AG08395 (cell line): Measurements from ENCODE around the gene LAMA2.
A peak's percentile ranks its signal among the peaks of the same experiment; 100 is the strongest.

Experiments
- DNase-seq: peaks from one replicate; pipeline ENCODE4 v3.0.0; 2012; ENCODE audit warnings: mixed read lengths, low spot score

The LAMA2 gene

DNA sequence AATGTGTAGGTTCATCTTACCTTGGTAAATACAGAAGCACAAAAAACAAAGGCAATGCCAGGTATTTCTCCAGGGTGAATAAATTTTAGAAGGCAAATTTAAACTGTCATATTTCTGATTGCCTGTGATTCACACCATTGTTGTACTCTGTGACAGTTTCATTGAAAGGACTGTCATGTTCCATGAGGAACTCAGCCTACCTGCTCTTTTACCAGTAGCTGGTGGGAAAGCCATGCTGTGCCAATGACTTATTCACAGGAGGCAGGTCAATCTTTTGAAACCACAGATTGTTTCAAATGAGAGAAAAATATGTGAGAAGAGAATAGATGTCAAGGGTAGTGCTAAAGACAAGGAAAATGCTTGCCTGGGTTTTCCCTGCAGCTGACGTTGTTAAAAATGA is 206.4 kb downstream of the LAMA2 start:
- DNase-seq: no peak

DNA sequence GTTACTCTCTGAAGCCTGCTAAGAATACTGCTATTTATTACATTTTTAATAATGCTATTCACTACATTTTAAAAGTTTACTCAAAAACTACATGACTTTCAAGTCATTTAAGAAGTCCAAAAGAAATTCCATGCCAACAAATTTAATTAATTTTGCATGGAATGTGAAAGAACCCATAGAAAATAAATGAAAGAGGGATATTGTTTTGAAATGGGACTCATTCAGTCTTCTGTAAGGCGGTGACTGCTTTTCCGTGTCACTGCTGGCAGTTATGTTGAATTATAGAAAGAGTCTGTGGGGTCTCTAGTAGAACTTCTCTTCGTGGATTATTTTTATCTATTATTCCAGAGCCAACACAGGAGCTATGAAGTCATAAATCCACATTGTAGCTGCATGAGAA is 211.2 kb downstream of the LAMA2 start:
- no peak for DNase-seq

DNA sequence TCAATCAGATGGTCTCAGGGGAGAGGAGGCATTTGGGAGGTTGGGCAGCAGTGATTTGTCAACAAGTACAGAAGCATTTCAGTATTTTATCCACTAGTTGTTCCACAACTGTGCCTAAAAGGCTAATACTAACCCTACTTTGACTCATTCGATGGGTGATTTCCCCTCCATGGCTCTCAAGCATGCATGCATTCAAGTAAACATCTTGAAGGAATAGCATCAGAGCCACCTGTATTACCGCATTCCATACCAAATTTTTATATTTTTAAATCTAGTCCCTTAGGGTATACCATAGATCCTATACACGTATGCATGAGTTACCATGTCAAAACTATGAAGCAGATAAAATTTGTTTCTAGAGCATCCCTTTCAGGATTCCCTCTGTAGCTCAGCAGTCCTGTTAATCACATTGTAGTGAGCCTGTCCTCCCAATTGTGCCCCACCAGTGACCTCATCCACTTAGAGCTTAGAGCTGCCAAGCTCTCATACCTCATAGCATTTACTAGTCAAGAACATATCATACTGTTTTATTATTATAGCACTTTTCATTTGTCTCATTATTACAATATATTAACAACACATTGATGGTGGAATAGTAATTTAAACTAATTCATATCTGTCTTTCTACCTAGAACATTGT is 213.8 kb downstream of the LAMA2 start:
- DNase-seq: no peak

DNA sequence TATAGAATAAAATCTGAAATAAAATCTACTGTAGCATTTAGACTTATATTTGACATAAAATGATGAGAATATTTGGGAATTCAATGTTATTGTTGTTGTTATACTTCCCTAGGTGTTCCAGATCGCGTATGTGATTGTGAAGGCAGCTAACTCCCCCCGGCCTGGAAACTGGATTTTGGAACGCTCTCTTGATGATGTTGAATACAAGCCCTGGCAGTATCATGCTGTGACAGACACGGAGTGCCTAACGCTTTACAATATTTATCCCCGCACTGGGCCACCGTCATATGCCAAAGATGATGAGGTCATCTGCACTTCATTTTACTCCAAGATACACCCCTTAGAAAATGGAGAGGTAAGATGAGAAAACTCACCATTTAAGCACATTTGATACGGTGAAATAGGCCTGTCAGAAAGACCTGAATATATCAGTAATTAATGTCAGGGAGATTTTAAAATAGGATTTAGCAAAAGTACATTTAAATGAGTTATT is 215.2 kb downstream of the LAMA2 start:
- DNase-seq: no peak

DNA sequence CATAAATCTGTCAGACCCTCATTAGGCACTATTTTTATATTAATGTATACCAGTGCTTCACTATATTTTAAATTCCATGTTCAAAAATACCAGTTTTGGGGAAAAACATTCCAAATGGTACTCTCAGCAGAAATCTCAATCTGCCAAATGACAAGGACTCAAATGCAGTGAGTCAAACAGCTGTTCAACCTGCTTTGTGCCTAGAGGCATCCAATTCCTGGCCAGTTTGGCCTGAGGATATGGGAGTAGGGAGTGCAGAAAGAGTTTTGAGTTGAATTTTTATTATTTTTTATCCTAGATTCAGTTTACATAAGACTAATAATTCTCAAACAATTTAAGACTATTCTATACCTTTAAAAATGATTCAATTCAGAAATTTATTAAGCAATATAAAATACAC is 216.8 kb downstream of the LAMA2 start:
- DNase-seq: no peak

DNA sequence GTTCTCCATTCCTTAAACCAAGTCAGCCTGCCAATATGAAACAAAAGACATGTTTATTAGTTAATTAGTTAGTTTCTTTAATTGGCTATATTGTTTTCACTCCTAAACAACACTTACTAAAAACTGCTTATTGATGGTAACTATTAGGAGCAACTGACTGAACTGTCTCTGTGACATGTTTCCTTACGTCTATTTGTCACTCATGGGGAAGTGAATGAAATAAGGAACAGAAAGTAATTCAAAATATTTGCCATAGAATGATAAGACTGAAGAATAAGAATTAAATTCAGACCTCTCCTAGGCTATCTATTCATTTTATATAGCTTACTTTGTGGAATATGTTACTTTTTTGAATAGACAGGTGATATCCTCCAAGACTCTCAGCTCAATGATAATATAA is 217.2 kb downstream of the LAMA2 start:
- DNase-seq: no peak

DNA sequence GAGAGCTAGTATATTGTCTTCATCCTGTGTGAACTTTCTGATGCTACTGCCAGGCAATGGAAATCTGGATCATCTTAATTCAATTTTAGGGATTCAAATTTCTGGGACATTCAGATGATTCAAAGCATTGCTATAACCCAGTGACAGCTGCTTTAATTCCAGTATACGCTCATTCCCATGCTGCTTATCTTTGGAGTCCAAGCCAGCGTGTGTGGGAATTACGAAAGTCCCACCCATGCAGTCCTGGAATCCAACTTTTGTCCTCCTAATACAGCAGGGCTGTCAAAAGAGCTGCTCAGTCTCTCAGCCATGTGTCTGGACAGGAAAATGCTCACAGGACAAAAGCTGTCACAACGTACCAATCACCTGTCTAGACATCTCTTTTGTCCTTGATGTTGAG is 219.8 kb downstream of the LAMA2 start:
- no peak for DNase-seq

DNA sequence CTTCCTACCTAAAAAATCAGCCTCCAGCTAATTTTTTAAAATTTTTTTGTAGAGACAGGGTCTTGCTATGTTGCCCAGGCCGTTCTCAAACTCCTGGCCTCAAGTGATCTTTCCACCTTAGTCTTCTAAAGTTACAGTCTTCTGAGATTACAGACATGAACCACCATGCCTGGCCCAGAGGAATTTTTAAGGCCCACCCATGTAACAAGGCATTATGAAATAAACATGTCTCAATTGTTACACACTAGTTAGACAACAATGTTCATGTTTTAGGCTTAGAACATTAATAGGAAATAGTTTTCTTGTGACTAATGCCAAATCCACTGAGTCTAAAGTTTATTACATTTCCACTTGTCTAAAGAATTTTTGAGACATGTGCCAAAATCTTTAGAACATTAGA is 221.2 kb downstream of the LAMA2 start:
- peak; percentile 57 for DNase-seq

DNA sequence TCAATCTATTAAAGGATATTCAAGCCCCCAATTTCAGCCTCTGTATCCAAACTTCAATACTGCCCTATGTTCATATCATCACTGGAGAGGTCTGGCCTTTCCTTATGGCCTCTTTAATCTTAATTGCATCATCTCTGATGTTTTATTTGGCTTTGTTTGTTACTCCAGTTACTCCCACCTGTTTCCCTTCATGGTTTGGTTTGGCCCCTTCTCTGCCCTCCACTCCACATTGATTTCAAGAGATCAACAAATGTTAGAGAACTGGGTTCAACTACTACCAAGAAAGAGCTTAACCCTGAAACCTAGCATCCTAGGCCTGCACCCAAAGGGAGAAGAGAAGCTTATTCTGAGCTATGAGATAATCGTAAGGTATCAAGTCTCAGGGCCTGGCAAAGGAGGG is 221.6 kb downstream of the LAMA2 start:
- no peak for DNase-seq

DNA sequence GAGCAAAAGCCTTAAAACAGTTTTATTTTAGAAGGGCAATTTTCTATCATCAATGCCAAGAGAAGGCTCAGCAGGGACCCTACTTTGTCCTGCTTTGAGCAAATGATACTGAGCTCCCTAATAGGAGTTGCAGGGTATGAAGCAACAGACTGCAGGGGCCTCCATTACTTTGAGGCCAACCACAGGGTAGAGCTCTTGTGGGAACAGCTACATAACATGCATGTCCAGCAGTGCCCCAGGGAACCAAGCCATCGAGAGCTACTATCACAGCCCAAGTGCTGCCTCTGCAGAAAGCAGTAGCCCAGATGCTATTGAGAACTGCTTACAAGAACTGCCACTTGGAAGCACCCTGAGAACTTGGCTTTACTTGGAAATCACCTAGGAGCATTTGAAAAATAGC is 222.1 kb downstream of the LAMA2 start:
- no peak for DNase-seq

DNA sequence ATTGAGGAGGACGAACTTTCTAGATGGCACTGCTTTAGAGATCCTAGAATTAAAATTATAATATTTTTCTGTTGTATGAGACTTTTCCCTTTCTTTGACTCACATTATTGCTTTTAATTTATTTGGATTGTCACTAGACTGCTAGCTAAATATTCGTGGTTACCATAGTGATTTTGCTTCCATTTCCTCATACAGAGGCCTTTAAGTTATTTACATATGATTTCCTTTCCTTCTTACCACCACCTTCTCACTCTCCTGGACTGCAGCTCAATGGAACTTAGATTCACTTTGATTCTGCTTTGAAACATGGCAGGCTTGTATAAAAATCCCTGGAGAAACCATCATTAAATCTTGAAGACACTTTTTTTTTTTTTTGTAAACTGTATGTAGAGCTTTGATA is 222.9 kb downstream of the LAMA2 start:
- no peak for DNase-seq

DNA sequence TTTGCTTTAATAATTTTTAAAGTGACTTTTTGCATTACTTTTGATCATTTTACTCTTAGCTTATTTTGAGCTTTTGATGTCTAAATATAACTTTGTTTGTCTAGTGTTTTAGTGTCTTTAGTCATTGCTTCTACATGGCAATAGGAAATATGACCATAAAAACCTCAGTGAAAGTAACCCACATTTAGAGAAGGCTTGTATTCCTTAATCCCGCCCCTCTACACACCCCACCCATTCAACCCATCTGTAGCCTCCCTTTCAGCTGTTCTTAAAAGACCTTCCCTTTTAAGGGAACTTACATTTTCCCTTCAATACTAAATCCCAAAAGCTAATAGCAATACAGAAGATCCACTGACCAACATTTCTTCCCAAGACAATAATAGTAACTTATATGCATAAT is 225.4 kb downstream of the LAMA2 start:
- DNase-seq: no peak

DNA sequence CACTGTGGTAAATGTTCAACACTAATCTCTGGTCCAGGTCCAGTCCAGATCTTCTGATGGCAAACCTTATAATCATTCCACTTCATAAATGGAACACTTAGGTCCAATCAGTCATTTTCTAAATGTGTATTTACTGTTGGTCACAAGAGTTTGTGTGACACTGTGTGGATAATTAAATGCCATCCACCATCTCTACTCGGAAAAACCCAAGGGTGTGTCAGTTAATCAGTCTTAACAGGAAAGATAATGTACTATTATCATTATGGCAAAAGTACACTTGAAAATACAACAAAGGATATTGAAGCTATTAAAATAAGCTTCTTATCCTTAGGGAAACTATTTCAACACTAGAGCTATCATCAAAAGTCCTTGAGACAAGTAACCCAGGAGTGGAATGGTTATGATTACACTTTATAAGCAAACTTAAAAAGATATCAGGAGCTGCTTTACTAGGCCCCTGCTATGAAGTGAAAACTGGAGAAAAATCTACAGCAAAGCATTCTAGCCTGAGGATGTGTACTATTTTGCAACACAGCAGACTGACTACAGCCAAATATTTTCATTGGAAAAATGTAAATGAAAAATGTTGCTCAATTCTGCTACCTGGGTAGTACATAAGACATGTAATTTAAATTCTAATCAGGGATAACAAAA is 227.9 kb downstream of the LAMA2 start:
- DNase-seq: no peak

DNA sequence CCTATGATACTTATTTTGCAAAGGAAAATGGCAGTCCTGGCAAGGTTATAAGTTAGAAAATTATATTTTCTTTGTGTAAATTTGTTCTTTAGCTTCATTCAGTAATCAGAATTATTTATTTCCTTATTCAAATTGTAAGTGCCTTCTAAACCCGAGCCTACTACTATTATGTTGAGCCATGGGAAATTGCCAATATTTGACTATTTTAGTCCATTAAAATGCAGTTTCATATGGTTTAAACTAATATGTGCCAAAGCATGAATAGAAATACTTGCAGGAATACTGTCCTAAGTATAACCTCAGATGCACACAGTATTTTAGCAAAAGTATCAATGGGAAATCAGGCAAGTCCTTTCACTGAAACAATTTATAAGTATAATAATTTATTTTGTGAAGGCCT is 228.4 kb downstream of the LAMA2 start:
- DNase-seq: no peak

DNA sequence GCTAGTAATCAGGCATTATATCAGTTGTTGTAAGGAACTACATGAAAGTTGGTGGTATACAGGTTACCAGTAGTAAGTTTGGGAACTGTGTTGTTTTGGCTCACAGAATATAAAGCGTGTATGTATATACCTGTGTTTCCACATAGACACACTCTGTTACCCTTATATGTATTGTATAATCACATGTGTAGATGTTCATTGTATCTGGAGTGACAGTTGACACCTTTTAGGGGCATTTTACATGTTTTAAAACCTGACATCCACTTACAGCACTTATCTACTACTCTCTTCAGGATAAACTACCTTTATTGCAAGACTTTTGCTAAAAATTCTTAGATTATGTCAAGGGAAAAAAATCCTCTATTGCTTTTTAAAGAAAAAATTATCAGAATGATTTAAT is 228.9 kb downstream of the LAMA2 start:
- DNase-seq: no peak

DNA sequence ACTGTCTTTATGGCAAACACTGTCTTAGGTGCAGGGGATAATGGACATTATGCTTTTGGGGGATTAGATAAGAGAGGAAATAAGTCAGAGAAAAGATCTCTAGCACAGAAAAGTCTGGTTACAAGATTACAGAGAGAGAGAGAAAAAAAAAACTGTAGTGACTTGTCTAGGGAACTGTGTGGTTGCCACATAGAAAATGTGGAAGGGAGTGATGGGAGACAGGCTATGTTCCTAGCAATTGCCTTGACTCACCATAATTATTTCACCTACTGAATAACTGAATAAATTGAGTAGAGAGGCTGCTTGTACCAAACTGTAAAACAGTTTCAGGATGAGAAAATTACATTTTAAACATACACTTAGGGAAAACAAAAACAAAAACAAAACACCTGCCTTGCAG is 229.7 kb downstream of the LAMA2 start:
- no peak for DNase-seq

DNA sequence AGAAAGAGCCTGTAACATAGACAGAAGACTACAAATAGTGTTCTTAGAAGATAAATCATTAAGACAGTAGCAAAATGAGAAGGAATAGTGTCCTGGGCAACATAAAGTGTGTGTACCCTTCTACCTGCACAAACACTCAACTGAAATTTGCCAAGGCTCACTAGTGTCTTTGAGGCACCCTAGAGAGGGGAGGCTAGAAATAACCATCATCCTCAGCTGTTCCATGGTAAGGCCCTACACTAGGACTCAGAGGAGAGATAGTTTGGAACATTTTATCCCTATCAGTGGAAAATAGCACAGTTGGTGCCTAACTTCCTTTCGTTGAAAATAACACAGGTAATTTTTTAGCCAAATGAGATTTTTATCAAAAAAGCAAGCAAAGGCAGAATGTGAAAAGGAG is 230.7 kb downstream of the LAMA2 start:
- no peak for DNase-seq

DNA sequence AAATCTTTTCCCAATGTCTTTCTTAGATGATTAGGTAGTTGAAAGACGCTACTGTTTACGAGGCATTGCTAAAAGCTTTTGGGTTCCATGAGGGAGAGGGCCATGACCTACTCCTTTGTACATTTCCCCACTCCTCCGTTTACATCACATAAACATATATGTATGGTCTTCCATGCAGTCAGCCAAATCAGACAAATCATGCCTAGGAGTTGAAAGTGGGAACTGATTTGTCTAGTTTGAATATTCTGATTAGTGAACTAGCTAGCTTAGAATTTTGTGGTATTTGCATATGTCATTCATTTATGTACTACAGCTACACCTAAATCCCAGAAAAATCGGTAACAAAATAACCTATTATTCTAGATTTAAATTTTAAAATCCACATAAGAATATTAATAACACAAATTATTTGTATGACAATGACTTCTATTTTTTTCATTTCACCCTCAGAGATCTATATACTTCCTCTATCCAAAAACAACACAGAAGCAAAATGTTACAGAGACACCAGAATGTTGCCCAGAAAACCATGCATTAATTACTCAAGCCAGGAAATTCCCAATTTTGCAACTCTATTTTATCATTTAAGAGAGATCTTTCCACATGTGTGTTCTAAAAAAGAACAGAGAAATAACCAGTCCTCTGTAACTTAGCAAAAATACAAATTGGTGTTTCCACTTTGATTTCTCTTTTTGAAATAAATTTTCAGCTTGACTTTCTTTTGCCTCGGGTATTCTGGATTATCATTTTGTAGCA is 231.9 kb downstream of the LAMA2 start:
- DNase-seq: no peak

DNA sequence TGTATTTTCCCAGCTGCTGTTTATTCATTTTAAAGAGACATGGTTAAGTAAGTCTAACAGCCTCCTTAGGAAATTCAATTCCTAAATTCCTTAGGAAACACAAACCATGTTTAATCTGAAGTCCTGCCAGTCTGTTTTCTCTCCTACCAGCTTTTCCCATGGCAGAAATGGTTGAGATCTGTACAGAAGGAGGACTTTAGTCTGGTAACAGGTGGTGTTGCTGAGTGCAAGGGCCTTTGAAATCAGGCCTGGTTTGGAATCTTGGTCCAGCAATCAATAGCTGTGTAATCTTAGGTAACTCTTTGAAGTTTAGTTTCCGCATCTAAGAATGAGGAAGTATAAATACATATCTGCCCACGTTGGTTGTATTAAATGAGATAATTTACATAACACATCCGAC is 232.5 kb downstream of the LAMA2 start:
- no peak for DNase-seq

DNA sequence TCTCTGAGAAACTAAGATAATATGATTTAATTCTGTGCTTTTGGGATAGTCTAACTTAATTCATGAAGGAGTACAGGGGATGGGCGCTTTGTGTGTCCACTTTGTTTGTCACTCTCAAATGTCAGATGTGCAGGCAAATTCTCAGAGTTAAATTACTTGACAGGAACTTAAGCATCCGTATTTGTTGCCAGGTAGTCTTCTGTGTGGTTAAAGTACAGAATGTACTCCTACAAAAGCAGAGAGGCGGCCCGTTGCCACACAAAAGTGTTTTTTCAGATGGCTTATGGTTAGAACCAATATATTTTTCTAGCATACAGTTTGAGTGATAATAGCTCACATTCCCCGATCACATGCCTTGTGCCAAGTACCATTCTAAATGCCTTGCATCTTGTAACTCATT is 234.4 kb downstream of the LAMA2 start:
- DNase-seq: no peak

DNA sequence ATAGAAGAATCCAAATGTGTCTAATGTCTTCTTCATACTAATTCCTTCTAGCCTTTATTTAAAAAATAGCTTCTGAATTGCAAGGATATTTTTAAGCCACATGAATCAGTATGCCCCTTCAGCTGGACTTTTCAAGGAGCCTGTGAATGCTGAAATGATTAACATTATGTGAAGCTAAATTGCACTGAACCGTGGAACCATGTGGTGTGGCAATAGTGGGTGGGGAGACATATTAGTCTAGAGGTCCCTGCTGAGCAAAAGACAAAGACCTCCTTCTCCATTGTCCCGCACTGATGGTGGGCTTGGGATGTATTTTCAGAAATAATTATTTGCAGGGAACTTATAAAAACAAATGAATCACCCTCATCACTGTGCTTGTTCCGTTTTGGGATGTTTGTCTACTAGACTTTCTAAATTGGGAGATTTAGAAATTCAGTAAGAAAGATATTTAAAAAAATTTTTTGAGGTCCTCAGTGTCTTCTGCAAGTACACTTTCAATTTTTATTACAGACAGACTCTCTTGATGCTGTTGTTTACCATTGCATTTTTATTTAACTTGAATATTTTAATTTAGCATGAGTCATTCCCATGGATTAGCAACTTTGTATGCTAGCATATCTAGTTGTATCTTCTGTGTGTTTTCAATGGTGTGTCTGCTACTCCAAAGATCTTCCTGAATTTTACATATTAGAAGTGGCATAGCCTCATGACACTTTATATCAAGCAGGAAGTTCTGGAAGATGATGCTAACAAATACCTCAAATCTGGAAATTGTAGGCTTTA is 238.1 kb downstream of the LAMA2 start:
- DNase-seq: peak; percentile 19

DNA sequence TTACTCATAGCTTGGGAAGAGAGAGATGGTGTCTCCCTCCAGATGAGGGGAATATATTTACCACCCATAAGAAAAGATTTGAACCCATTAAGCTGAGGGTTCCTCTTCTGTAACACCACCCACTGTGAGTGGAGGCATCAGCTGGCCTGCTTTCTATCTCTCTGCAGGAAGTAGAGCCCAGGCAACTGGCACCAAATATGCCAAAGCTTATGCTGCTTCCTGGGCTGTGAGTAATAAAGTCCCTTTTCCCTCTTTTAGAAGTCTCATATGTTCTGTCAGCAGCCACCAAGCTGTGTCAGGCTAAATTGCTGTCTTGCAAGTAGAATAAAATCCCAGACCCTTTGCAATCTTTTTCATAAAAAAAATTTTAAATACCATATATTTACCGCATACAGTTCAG is 241.4 kb downstream of the LAMA2 start:
- DNase-seq: no peak

DNA sequence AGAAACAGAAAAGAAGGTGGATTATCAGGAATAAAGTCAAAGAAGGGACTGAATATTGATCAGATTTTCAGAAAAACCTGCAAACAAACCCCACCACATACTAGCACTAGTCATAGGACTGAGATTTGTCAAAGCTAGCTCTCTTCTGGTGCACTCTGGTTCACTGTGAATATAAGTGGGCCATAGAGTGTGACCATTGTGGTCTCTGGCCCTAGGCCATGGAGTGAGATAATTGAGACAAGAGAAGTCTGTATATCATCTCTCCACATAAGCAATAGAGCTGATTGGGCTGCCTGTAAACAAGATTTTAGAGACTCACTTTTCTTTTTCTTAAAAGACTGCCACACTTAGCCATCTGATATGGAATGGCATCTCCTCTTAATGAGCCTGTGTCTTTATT is 247.2 kb downstream of the LAMA2 start:
- no peak for DNase-seq
